Measurements from ENCODE around the gene PRRX2.
"Not testable (repeated sequence)": the region's sequence is repeated elsewhere in the genome, so short reads cannot be mapped to it uniquely, and the experiment has no call there.

The PRRX2 gene

DNA sequence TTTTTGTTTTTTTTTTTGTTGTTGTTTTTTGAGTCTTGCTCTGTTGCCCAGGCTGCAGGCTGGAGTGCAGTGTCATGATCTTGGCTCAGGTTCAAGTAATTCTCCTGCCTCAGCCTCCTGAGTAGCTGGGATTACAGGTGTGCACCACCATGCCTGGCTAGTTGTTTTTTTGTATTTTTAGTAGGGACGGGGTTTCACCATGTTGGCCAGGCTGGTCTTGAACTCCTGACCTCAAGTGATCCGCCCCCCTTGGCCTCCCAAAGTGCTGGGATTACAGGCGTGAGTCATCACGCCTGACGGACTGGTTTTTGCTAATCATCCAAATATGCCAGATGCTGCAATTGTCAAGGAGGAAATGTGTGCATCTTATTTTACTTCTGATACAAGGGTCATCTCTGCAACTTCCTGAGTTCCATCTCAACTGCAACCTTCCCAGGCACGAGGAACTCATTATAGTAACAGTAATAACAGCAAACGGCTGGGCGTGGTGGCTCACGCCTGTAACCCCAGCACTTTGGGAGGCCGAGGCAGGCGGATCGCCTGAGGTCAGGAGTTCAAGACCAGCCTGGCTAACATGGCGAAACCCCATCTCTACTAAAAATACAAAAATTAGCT is 97.0 kb downstream of the PRRX2 start:
- not testable (repeated sequence) for DNase-seq

DNA sequence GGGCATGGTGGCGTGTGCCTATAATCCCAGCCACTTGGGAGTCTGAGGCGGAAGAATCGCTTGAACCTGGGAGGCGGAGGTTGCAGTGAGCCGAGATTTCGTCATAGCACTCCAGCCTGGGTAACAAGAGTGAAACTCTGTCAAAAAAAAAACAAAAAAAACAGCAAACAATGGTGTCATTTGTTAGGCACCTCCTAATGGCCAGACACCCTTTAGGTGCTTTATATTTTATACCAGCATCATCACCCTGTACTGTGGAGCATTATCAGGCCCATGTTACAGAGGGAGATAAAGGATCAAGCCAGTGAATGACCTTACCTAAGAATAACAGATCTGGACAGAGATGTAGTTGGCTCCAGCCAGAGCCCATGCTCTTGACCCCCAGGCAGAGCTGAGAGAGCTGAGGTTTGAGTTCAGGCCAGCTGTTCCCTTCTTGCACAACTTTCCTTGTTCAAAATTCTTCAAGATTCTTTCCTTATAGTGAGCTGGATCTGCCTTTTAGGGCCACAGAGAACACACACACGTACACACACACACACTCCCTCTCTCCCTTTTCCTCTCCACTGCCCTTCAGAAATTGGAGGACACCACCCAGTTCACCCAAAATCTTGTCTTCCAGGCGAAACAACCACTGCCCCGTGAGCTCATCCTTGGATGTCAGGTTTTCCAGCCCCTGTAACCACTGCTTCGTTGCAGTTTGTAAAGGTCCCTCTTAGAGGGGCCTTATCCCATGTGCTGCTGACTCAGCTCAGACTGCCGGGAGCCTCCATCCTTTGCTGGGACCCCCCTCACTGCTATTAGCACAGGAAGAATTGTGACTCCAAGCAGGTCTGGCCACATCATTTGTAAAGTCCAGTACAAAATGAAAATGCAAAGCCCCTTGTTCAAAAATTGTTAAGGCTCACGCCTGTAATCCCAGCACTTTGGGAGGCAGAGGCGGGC is 97.8 kb downstream of the PRRX2 start:
- DNase-seq = no peak

DNA sequence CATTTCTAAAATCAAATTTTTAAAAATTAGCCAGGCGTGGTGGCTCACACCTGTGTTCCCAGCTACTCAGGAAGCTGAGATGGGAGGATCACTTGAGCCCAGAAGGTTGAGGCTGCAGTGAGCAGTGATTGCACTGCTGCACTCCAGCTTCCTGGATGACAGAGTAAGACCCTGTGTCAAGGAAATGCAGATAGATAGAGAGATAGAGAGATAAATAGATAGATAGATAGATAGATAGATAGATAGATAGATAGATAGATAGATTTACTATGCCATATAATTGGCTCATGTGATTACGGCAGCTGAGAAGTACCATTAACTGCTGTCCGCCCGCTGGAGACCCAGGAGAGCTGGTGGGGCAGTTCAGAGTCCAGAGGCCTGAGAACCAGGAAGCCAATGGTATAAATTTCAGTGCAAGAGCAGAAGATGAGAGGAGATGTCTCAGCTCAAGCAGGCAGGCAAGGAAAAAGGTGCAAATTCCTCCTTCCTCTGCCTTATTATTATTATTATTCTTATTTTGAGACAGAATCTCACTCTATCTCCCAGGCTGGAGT is 100.4 kb downstream of the PRRX2 start:
- DNase-seq = no peak

DNA sequence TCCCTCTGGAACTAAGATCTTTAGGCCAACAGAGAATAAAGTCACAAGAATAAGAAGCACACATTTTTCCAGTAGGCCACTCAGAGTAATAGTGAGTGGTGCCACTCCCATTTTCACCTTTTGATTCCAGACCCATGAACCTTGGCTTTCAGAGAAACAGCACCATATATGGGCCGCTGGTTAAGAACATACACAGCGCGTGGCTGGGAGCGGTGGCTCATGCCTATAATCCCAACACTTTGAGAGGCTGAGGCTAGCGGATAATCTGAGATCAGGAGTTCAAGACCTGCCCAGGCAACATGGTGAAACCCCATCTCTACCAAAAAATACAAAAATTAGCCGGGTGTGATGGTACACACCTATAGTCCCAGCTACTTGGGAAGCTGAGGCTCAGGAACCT is 103.0 kb downstream of the PRRX2 start:
- no peak for DNase-seq

DNA sequence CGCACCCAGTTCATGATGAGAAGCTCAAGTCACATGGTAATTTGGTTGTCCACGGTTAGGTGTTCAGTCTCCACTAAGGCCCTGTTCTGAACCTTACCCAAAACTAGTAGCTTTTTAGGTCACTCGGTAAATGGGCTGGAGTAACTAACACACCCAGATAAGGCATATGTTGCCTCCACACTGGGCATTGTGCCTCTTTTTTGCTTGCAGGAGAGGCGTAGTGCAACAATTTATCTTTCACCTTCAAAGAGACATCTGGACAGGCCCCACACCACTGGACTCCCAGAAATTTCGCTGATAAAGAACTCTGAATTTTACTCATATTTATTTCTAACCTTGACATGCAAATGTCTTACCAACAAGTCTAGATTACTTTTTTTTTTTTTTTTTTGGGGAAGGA is 104.2 kb downstream of the PRRX2 start:
- no peak for DNase-seq

DNA sequence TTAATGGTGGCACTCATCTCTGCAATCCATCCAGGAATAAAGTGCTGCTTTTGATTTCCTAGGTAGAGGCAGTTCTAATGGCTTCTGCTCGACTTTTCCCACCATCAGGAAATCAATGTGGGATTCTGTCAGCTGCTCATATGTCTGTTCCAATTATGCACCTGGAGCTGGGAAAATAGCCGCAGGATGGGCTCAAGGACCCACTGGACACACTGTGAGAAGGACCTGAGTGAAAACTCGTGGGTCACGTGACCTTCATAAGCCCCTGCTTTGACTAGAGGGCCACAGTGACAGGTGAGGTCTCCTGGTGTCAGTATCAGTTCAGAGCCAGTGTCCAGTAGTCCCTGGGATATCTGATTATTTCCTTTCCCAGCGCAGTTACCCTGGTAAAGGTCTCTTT is 105.3 kb downstream of the PRRX2 start:
- DNase-seq = no peak

Data from NCI-H1436 treated with DMSO at 0.1 percent for 48 hours (cell line).